GM10266 (cell line): Measurements from ENCODE around the gene SVIL.
"Not testable (repeated sequence)": the region's sequence is repeated elsewhere in the genome, so short reads cannot be mapped to it uniquely, and the experiment has no call there.

Experiments used
- DNase-seq: peaks from one replicate; pipeline ENCODE4 v3.0.0; 2012; ENCODE audit errors: extremely low spot score
- TF ChIP-seq, protein P1 (sequence below): IDR thresholded peaks from 2 replicates; pipeline ENCODE4 v1.5.1; 2012; ENCODE audit warnings: mild to moderate bottlenecking, low read depth; ENCODE audit not compliant: control insufficient read depth, insufficient read depth; ENCODE audit errors: missing control alignments

The SVIL gene

DNA sequence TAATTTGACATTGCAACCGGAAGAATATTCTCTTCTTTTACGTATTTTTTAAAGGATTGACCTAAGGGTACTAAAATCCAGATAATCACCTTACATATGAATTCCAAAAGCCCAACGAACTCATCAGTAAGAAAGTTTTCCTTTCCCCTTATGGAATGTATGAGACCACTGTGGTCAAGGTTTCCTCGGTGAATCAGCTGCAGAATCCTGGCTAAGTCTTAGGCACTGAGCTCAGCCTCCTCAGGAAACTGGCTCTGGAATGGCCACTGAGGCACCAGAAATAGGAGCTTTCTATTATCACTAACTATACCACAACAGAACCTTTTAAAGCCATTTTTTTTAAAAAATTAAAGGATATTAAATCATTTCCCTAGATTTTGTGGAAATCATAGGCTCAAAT is 21.0 kb downstream of the SVIL start:
- no peak for DNase-seq
- TF ChIP-seq, protein P1, sequence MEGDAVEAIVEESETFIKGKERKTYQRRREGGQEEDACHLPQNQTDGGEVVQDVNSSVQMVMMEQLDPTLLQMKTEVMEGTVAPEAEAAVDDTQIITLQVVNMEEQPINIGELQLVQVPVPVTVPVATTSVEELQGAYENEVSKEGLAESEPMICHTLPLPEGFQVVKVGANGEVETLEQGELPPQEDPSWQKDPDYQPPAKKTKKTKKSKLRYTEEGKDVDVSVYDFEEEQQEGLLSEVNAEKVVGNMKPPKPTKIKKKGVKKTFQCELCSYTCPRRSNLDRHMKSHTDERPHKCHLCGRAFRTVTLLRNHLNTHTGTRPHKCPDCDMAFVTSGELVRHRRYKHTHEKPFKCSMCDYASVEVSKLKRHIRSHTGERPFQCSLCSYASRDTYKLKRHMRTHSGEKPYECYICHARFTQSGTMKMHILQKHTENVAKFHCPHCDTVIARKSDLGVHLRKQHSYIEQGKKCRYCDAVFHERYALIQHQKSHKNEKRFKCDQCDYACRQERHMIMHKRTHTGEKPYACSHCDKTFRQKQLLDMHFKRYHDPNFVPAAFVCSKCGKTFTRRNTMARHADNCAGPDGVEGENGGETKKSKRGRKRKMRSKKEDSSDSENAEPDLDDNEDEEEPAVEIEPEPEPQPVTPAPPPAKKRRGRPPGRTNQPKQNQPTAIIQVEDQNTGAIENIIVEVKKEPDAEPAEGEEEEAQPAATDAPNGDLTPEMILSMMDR = no peak

DNA sequence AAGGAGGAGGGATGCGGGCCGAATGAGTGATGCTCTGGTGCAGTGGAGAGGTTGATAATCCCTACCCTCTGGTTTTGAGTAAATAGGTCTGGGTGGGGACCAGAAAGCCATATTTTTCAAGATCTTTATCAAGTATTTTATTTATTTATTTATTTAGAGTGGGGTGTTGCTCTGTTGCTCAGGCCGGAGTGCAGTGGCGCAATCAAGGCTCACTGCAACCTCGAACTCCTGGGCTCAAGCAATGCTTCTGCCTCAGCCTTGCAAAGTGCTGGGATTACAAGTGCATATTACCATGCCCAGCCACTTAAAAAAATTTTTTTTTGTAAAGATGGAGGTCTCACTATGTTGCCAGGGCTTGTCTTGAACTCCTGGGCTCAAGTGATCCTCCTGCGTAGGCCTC is 21.6 kb downstream of the SVIL start:
- TF ChIP-seq, protein P1 = no peak
- DNase-seq = no peak

DNA sequence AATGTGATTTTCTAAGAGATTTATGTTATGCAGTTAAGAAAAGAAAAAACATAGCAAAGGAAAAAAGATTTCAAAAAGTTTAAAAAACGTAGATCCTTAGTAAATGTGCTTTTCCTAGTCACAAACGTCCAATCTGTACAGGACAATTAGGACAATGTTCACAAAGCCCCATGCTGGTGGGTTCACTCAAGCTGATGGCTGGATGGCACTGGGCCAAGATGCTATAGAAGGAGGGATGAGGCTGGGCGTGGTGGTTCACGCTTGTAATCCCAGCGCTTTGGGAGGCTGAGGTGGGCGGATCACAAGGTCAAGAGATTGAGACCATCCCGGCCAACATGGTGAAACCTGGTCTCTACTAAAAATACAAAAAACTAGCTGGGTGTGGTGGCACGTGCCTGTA is 22.1 kb downstream of the SVIL start:
- no peak for DNase-seq
- TF ChIP-seq, protein P1 = no peak

DNA sequence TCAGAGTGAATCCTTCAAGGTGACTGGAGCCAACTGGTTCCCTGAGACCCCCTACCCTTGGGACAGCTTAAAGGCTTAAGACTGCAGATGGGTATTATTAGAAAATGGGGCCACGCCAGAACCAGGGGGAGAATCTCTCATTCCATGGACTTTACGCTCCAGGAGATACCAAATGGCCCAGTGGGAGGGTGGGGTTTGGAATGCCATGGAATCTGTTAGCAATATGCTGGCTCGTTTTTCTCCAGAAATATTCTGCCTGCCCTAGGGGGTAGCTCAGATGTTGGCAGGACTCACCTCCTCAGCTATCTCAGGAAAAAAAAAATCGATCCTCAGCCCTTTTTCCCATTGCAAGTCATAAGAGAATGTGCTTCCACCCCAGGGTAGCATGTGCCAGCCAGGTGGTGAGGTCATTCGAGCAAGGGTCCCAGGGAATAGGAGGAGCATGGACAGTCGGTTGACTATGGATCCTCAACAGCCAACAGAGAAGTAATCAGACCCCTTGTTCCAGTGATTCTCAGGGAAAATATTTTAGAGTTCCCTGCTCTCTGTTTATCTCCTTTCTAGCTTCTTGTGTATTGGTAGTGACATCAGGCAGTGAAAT is 22.9 kb downstream of the SVIL start:
- no peak for DNase-seq
- TF ChIP-seq, protein P1 = no peak

DNA sequence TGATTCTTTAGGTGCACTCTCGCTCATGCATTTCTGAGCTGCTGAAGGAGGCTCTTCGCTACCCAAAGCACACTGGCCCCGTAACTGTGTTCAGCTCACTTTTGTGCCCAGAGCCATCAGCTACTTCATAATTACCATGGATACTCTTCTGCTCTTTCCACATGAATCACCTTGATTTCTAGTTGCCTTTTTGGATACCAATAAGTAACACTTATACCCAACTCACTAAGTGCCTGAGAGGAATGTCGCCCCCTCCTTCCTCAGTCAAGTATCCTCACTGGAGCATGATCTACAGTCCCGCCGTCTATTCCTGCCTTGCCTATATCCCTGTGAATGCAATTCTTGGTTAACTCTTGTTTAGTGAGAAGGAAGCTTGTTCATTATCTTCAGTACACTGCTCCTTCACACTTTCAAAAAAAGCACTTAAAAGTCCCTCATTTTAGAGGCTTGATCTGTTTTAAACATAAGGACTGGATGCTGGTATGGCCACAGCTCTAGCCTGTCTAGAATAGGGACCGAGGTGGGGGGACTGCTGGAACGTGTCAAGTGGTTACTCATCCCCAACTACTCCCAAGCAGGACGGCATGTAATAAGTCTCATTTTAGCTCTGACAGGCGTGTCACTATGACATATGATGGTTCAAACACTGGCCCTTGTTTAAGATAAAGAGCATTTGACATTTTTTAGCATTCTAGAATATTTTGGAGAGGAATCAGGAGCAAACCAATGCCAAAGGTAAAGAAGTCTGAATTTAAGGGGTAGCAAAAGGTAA is 23.7 kb downstream of the SVIL start:
- DNase-seq = no peak
- TF ChIP-seq, protein P1 = no peak

DNA sequence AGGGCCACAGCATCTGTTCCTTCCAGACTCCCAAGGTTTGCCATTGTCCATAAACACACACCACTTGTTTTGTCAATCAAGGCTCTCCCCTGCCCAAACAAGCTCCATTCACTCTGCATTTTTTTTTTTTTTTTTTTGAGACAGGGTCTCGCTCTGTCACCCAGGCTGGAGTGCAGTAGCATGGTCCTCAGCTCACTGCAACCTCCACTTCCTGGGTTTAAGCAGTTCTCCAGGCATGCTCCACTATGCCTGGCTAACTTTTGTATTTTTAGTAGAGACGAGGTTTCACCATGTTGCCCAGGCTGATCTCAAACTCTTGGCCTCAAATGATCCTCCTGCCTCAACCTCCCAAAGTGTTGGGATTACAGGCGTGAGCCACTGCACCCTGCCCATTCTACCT is 24.4 kb downstream of the SVIL start:
- not testable (repeated sequence) for DNase-seq

DNA sequence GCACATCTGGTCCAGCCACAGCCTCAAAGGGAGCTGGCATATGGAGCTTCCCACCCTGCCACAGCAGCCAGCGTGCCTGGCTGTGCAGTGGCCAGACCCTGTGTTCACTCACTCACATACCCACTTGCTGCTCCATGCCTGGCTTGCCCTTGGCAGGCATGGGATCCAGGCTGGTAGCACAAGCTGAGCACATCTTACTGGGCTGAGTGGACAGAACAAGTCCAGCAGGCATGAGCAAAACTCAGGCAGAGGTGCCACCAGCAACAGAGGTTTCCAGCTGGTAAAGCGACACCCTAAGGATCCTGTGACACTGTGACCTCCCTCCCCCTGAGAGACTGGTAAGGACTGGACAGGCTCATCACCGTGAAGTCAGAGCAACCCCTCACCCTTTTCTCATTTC is 25.1 kb downstream of the SVIL start:
- no peak for DNase-seq
- TF ChIP-seq, protein P1 = no peak
